MV-4-11 (cell line): Measurements from ENCODE around the gene SNTG2.
"Not testable (repeated sequence)": the region's sequence is repeated elsewhere in the genome, so short reads cannot be mapped to it uniquely, and the experiment has no call there.

Source experiments
- DNase-seq: peaks from one replicate; lab custom pipeline; 2025; lab: John Stamatoyannopoulos, UW

SNTG2 gene

DNA sequence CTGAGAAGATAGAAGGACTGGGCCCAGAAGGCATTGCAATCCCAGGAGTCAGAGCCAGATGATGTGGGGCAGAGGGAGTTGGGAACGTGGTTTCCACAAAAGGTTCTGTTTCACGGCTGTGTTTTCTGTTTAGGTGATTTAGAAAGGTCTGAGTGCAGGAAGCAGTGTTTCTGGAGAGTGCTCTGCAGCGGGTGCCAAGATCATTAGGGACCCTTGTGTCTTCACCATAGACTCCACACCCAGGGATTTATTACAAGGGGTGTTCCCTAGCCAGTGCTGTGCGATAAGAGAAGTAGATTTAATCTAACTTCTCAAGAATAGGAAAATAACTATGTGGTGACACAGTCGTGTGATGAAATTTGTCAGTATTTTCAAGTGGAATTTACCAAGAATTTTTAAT is 241.5 kb downstream of the SNTG2 start:
- DNase-seq: no peak

- no peak for DNase-seq
These were observed 243.2 kb downstream of the SNTG2 start for GRCh38 chr2:1193801-1194200.

- DNase-seq: no peak
These were observed 253.1 kb downstream of the SNTG2 start for GRCh38 chr2:1203772-1204171.

DNA sequence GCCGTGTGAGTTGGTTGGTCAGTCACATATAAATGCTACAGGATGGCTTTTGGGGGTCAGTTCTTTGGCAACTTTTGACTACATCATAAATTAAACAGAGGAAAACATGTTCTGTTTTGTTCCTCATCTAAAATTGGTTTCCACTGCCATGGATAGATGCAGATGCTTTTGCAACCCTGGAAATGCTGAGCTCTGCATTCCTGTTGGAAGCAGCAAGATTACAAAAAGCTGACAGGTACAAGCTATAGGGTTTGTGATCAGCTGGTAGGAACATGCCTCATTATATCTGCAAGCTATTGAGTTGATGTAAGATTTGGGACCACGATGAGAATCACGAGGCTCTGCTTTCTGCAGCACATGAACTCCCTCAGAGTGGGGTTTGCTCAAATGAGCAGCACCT is 255.2 kb downstream of the SNTG2 start:
- DNase-seq: no peak

GRCh38 chr2:1207962-1208510 is 257.4 kb downstream of the SNTG2 start:
- no peak for DNase-seq

GRCh38 chr2:1208522-1208921 is 257.9 kb downstream of the SNTG2 start:
- no peak for DNase-seq

DNA sequence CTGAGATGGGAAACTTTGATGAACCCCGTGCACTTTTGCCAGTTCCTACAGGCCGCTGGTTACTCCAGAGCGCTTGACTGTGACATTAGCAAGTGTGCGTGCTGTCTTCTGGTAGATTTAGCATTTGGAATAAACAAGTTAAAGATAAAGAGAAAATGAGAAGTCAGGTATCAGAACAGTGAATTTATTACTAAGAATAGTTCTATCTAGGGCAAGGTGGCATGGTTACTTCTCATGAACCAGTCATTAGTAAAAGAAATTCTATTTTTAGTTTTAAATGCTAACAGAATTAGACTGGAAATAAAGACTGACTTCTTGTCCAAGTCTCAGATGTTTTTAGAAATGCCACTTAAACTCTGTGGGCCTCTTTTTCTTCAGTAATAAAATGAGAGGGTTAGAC is 258.6 kb downstream of the SNTG2 start:
- no peak for DNase-seq

DNA sequence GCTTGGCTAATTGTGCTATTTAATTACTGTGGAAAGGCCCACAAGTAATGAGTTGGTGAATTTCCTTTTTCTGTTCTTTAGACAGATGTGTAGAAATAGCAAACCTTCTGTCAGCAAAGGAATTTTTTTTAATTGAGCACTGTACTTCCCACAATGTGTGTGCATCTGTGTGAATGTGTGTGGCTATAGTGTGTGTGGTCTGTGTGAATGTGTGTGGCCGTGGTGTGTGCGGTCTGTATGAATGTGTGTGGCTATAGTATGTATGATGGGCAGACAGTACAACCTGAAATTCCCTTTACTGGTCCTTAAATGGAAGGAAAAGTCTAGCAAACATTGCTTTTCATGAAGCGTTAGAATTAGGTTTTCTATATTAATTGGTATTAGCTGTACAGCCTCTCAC is 259.1 kb downstream of the SNTG2 start:
- DNase-seq: no peak

- no peak for DNase-seq
These were observed 259.7 kb downstream of the SNTG2 start for GRCh38 chr2:1210352-1210751.

DNA sequence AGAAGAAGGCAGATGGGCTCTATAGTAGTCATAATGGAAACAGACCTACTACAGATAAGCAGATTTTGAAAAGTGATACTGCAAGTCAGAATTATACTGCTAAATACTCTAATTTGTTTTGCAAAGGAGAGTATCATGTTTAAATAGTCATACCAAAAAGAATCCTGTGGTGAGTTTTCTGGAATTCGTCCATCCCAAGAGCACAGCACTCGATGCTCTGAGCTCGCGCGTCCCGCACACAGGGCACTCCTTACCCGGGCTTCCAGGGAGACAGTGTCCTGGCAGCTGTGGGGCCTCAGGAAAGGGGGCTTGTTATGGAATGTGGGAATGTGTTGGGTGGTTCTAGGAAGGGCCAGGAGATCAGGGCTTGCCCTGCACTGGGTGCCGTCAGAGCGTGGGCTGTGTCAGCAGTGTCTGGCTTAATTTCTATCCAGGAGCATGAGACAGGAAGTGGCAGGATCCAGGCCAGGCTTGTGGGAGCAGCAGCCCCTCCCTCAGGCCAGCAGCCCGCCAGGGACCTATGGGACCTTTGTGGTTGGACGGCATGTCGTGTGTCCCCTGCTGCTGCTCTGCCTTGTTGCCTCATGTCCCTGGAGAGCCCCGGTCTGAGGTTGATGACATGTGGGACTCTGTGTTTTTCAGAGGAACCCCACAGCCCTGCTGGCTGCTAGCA is 269.4 kb downstream of the SNTG2 start:
- DNase-seq: no peak

DNA sequence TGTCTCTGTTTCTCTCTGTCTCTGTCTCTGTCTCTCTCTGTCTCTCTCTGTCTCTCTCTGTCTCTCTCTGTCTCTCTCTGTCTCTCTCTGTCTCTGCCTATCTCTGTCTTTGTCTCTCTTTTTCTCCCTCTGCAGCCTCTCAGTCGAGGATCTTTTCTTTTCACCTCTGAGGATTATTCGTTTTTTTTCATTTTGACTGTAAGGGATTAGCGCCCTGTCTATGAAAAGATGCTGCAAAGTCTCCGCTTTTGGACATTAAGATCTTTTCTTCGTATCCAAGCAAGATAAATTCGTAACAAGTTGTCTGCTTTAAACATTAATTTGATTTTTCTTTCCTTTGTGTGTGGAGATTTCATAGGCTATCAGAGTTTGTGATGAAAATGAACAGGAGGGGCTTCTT is 271.4 kb downstream of the SNTG2 start:
- DNase-seq: no peak

DNA sequence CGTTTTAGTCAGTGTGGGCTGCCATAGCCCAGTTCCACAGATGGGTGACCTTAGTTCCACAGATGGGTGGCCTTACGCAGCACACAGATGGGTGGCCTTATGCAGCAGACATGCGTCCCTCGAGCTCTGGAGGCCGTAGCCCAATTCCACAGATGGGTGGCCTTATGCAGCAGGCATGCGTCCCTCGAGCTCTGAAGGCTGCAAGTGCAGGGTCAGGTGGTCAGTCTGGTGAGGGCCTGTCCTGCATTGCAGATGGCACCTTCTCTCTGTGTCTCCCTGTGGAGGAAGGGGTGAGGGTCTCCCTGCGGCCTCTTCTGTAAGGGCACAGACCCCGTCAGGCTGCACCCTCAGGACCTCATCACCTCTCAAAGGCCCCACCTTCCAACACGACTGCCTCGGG is 273.1 kb downstream of the SNTG2 start:
- no peak for DNase-seq

- DNase-seq: no peak
These were observed 274.3 kb downstream of the SNTG2 start for GRCh38 chr2:1224901-1225300.

- no peak for DNase-seq
These were observed 276.1 kb downstream of the SNTG2 start for GRCh38 chr2:1226766-1227165.

- DNase-seq: no peak
These were observed 276.7 kb downstream of the SNTG2 start for GRCh38 chr2:1227274-1227900.

GRCh38 chr2:1229596-1229995 is 278.9 kb downstream of the SNTG2 start:
- DNase-seq: not testable (repeated sequence)

DNA sequence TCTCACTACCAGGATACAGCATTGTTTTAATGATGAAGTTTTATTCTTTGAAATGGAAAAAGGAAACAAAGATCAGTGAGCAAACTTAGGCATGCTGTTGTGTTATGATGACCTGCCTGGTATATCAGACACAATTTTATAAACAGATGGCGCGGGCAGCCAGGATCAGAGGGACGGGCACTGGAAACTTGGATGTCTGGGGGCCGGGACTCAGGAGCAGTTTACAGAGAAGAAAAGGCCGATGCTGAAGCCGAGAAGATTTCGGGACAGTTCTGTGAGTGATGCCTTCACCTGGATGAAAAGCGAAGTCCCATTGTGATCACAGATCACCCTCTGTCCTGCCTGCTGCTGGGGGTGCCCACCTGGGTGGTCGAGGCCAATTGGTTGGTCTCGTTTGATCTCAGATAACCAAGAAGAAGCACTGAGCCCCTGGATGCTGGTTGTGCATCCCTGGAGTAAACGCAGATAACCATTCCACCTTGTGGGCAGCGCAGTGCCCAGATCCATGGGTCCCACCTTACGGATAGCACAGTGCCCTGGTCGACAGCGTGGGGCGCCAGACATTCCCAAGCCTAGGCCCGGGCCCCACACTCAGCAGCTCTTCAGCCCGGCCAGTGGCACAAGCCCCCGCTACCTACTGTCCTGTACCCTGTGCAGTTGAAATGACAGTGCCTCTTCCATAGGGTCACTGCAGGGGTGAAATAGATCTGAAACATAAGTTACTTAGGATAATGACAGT is 279.7 kb downstream of the SNTG2 start:
- DNase-seq: no peak

DNA sequence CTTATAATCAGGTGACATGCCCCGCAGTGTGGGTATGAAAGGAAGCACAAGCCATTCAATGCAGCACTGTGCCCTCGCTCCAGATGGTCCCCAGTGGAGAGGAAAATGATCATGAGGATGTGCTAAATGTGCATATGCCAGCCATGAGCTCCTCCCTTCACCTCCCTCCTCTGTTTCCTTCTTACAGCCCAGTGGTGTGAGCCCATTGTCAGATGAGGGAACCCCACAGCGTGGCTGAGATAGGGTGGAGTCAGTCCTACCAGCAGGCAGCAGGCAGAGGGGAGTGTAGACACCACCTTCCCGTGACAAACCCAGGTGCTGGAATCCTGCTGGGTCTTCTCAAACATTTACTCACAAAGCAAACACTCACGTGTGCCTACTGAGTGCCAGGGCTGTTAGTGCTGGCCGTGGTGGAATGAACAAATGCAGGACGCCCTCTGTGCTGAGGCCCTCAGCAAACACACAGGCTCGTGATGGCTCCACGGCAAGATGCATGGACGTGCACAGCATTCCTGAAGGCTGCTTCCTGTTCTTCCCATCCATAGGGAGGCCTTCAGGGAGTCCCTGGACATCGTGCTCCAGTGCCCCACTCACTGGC is 280.9 kb downstream of the SNTG2 start:
- DNase-seq: no peak

GRCh38 chr2:1233281-1233680 is 282.6 kb downstream of the SNTG2 start:
- no peak for DNase-seq

GRCh38 chr2:1234731-1235308 is 284.2 kb downstream of the SNTG2 start:
- DNase-seq: no peak

DNA sequence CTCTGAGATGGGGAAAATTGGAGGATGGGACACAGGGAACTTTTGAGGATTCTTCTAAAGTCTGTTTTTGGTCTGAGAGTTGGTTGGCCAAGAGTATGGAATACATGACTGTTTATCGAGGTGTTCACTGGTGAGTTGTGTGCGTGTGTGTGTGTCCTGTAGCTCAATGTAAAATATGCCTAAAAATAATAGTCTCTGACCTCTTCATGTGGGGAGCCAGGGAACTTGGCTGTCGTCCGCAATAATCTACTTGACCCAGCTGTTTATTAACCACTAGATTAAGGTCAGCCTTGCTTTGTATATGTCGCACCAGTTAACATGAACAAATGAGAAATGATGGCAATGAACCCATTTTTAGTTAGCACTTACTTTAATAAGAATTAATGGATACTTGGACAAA is 285.2 kb downstream of the SNTG2 start:
- no peak for DNase-seq

DNA sequence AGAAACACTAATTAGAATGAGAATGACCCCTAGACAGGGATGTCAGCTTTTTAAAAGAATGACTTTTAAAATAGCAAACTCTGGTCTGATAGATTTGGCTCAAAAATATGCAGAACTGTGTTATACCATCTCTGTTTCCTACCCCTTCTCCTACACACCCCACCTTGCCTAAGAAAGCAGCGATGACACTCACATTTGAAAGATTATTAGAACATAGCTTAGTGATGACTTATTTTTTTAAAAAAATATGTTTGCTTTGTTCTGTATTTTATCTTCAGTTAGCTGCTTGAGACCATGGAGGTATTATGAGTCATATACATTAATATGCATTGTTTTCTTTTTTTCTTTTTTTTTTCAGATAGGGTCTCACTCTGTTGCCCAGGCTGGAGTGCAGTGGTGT is 286.0 kb downstream of the SNTG2 start:
- DNase-seq: no peak
